ENCODE data around the gene TRO.

DNA sequence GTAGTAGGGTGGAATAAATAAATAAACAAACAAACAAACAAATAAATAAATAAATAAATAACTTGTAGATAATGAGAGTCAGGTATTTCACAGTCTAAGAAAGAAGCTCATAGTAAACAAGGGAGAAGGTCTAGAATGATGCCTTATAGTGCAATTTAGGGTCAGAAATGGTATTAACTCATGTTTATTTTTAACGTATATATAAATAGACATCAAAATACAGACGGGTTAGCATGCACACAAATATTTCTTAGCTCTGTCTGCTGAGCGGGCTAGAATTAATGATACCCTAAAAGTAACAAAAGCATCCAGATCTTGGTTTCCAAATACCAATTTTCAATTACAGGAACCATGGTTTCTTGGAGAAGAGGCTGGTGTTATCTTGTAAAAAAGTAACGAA lies 56.8 kb downstream of the TRO start:
- no peak for TF ChIP-seq EZH2 (IDR thresholded peaks at IDR 0.05; ENCODE audit: borderline replicate concordance, low read depth, low read length, poor library complexity, severe bottlenecking)
- TF ChIP-seq, protein P1, sequence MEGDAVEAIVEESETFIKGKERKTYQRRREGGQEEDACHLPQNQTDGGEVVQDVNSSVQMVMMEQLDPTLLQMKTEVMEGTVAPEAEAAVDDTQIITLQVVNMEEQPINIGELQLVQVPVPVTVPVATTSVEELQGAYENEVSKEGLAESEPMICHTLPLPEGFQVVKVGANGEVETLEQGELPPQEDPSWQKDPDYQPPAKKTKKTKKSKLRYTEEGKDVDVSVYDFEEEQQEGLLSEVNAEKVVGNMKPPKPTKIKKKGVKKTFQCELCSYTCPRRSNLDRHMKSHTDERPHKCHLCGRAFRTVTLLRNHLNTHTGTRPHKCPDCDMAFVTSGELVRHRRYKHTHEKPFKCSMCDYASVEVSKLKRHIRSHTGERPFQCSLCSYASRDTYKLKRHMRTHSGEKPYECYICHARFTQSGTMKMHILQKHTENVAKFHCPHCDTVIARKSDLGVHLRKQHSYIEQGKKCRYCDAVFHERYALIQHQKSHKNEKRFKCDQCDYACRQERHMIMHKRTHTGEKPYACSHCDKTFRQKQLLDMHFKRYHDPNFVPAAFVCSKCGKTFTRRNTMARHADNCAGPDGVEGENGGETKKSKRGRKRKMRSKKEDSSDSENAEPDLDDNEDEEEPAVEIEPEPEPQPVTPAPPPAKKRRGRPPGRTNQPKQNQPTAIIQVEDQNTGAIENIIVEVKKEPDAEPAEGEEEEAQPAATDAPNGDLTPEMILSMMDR (conservative IDR thresholded peaks at IDR 0.05; ENCODE audit: low read depth, low read length): no peak
